IMR-90 (cell line): Measurements from ENCODE around the gene SMIM41. TPM values are rescaled to one million over a fixed set of nuclear protein-coding genes. Genes with fewer than 3 reads are reported as not detected.

Experiments
- ATAC-seq: fragments of 200-7000 bp; cut with Tn5 transposase; 2 replicates; pipeline ENCODE4 v1.9.1; 2020; ENCODE audit warnings: low read depth, mild to moderate bottlenecking, moderate library complexity
- BruUV-seq: library from RNA; stranded (reverse); fragments of 400-500 nt; replicated peaks from 2 replicates; lab custom pipeline; 2021; lab: Mats Ljungman, UMichigan
- CTCF ChIA-PET: fragments of 300-600 bp; formaldehyde crosslinking; extraction: SDS; loops from one replicate; lab custom pipeline; 2021; ENCODE audit warnings: antibody characterized with exemption; lab: Yijun Ruan, JAX
- POLR2A ChIA-PET: fragments of 300-600 bp; sonication (Branson Sonifier 250); formaldehyde crosslinking; loops from one replicate; lab custom pipeline; 2022; ENCODE audit warnings: antibody characterized with exemption; ENCODE audit not compliant: unreplicated experiment; lab: Charles Lee
- DNase-seq: peaks from one replicate; pipeline ENCODE4 v3.0.0; 2013
- H2AFZ ChIP-seq: replicated peaks from 2 replicates; pipeline ENCODE3; 2013; ENCODE audit warnings: low read length, mild to moderate bottlenecking; ENCODE audit not compliant: poor library complexity
- H2AK5ac ChIP-seq: 2 replicates; pipeline ENCODE4 v1.6.1; 2013; ENCODE audit warnings: low read depth, low read length, inconsistent platforms
- H2AK9ac ChIP-seq: replicated peaks from 2 replicates; pipeline ENCODE3; 2013; ENCODE audit warnings: mild to moderate bottlenecking, low read depth, low read length, moderate library complexity; ENCODE audit not compliant: poor library complexity
- H2BK120ac ChIP-seq: 2 replicates; pipeline ENCODE4 v1.6.1; 2013; ENCODE audit warnings: low read depth, low read length, inconsistent platforms
- H2BK15ac ChIP-seq: 3 replicates; pipeline ENCODE4 v1.6.1; 2013; ENCODE audit warnings: low read depth, low read length, inconsistent platforms
- H2BK20ac ChIP-seq: 2 replicates; pipeline ENCODE4 v1.6.1; 2013; ENCODE audit warnings: low read depth, mild to moderate bottlenecking, inconsistent platforms, low read length, moderate library complexity
- H2BK5ac ChIP-seq: 2 replicates; pipeline ENCODE4 v1.6.1; 2013; ENCODE audit warnings: mild to moderate bottlenecking, low read depth, low read length, inconsistent platforms; ENCODE audit not compliant: poor library complexity, severe bottlenecking
- H3K14ac ChIP-seq: replicated peaks from 2 replicates; pipeline ENCODE4 v1.6.1; 2013; ENCODE audit warnings: low read depth, low read length, inconsistent platforms
- H3K18ac ChIP-seq: 2 replicates; pipeline ENCODE4 v1.6.1; 2013; ENCODE audit warnings: low read depth, low read length, control low read depth
- H3K23ac ChIP-seq: 2 replicates; pipeline ENCODE4 v1.6.1; 2013; ENCODE audit warnings: low read depth, low read length, inconsistent platforms
- H3K27ac ChIP-seq: 2 replicates; pipeline ENCODE4 v1.5.1; 2013; ENCODE audit warnings: mild to moderate bottlenecking, control low read depth, low read length; ENCODE audit not compliant: insufficient read depth
- H3K27me3 ChIP-seq: 2 replicates; pipeline ENCODE4 v1.6.1; 2013; ENCODE audit warnings: low read length; ENCODE audit not compliant: control insufficient read depth, insufficient read depth
- H3K36me3 ChIP-seq: 2 replicates; pipeline ENCODE4 v1.6.1; 2013; ENCODE audit warnings: low read length, mixed read lengths; ENCODE audit not compliant: control insufficient read depth, insufficient read depth
- H3K4ac ChIP-seq: 2 replicates; pipeline ENCODE4 v1.6.1; 2013; ENCODE audit warnings: low read depth, low read length, inconsistent platforms
- H3K4me1 ChIP-seq: 2 replicates; pipeline ENCODE4 v1.6.1; 2013; ENCODE audit warnings: low read length, mixed read lengths; ENCODE audit not compliant: control insufficient read depth, insufficient read depth
- H3K4me2 ChIP-seq: 2 replicates; pipeline ENCODE4 v1.6.1; 2013; ENCODE audit warnings: low read depth, mild to moderate bottlenecking, control low read depth, low read length, moderate library complexity
- H3K4me3 ChIP-seq: 2 replicates; pipeline ENCODE4 v1.5.1; 2013; ENCODE audit warnings: low read depth, mild to moderate bottlenecking, control low read depth, low read length, moderate library complexity; ENCODE audit not compliant: insufficient read depth
- H3K56ac ChIP-seq: 2 replicates; pipeline ENCODE4 v1.6.1; 2013; ENCODE audit warnings: low read length, inconsistent platforms; ENCODE audit not compliant: insufficient read depth; ENCODE audit errors: extremely low read depth
- H3K79me1 ChIP-seq, 2 experiments: 2 replicates each; pipeline ENCODE4 v1.6.1; 2013; ENCODE audit warnings: low read length in 2 of 2, inconsistent platforms in 1 of 2, low read depth in 1 of 2
- H3K9ac ChIP-seq: 2 replicates; pipeline ENCODE4 v1.6.1; 2013; ENCODE audit warnings: low read depth, low read length, control low read depth
- H3K9me1 ChIP-seq: 2 replicates; pipeline ENCODE4 v1.6.1; 2013; ENCODE audit warnings: low read length, inconsistent platforms; ENCODE audit not compliant: insufficient read depth
- H3K9me3 ChIP-seq: 2 replicates; pipeline ENCODE4 v1.6.1; 2013; ENCODE audit warnings: low read length; ENCODE audit not compliant: control insufficient read depth, insufficient read depth
- H4K20me1 ChIP-seq: 2 replicates; pipeline ENCODE4 v1.6.1; 2013; ENCODE audit warnings: low read length, inconsistent platforms; ENCODE audit not compliant: insufficient read depth
- H4K5ac ChIP-seq: 2 replicates; pipeline ENCODE4 v1.6.1; 2013; ENCODE audit warnings: mild to moderate bottlenecking, low read depth, low read length, control low read depth
- H4K8ac ChIP-seq, 2 experiments: 2 replicates each; pipeline ENCODE4 v1.6.1; 2013; ENCODE audit warnings: low read depth in 2 of 2, low read length in 2 of 2, control low read depth in 1 of 2, inconsistent platforms in 1 of 2
- H4K91ac ChIP-seq: 2 replicates; pipeline ENCODE4 v1.6.1; 2013; ENCODE audit warnings: low read depth, low read length, inconsistent platforms; ENCODE audit not compliant: insufficient read depth
- BHLHE40 ChIP-seq: fragments of 150-350 bp; IDR thresholded peaks from 2 replicates; pipeline ENCODE4 v1.6.1; 2016; ENCODE audit warnings: mild to moderate bottlenecking, low read depth, low read length
- CEBPB ChIP-seq: IDR thresholded peaks from 2 replicates; pipeline ENCODE4 v1.6.1; 2012; ENCODE audit warnings: low read depth, low read length, improper control_type of control experiment
- CHD1 ChIP-seq: IDR thresholded peaks from 2 replicates; pipeline ENCODE4 v1.6.1; 2012; ENCODE audit warnings: low read depth, low read length, improper control_type of control experiment
- ELK1 ChIP-seq: fragments of 150-350 bp; IDR thresholded peaks from 2 replicates; pipeline ENCODE4 v1.6.1; 2016; ENCODE audit warnings: low read depth, mild to moderate bottlenecking, low read length, moderate library complexity, borderline replicate concordance
- FOS ChIP-seq: fragments of 150-350 bp; IDR thresholded peaks from 2 replicates; pipeline ENCODE4 v1.6.1; 2016; ENCODE audit warnings: low read depth, low read length
- MAZ ChIP-seq: IDR thresholded peaks from 2 replicates; pipeline ENCODE4 v1.6.1; 2012; ENCODE audit warnings: low read depth, mild to moderate bottlenecking, low read length, improper control_type of control experiment, moderate library complexity, borderline replicate concordance
- MXI1 ChIP-seq: IDR thresholded peaks from 2 replicates; pipeline ENCODE4 v1.6.1; 2012; ENCODE audit warnings: low read depth, mild to moderate bottlenecking, low read length, moderate library complexity, borderline replicate concordance
- NFE2L2 ChIP-seq: fragments of 150-350 bp; IDR thresholded peaks from 2 replicates; pipeline ENCODE4 v1.6.1; 2016; ENCODE audit warnings: low read depth, mild to moderate bottlenecking, low read length
- POLR2A ChIP-seq: IDR thresholded peaks from 2 replicates; pipeline ENCODE4 v1.6.1; 2012; ENCODE audit warnings: mild to moderate bottlenecking, low read depth, low read length
- RAD21 ChIP-seq: IDR thresholded peaks from 2 replicates; pipeline ENCODE4 v1.6.1; 2012; ENCODE audit warnings: low read length, improper control_type of control experiment
- RCOR1 ChIP-seq: IDR thresholded peaks from 2 replicates; pipeline ENCODE4 v1.6.1; 2012; ENCODE audit warnings: mild to moderate bottlenecking, low read length, improper control_type of control experiment; ENCODE audit not compliant: insufficient replicate concordance
- RFX5 ChIP-seq: IDR thresholded peaks from 2 replicates; pipeline ENCODE4 v1.8.0; 2012; ENCODE audit warnings: low read depth, mild to moderate bottlenecking, low read length, moderate library complexity
- USF2 ChIP-seq: fragments of 150-350 bp; IDR thresholded peaks from 2 replicates; pipeline ENCODE4 v1.6.1; 2017; ENCODE audit warnings: mild to moderate bottlenecking, antibody characterized with exemption, low read length, low read depth
- WGBS, 2 experiments: methylation state at CpG; one replicate each; pipeline versions ENCODE4 v1.1.5 to v1.1.7; 2013; ENCODE audit warnings: missing lambda C conversion rate in 2 of 2; ENCODE audit not compliant: insufficient read length in 1 of 2; ENCODE audit errors: extremely low coverage in 2 of 2; 5-methylcytosine and 5-hydroxymethylcytosine counted together
- dilution Hi-C: fragments of 300-500 bp; cut with HindIII; formaldehyde crosslinking; loops from one replicate; pipeline ENCODE4 v1.14.3; 2018; ENCODE audit warnings: low sequenced_read_pairs; ENCODE audit not compliant: unreplicated experiment
- in situ Hi-C: fragments of 300-500 bp; cut with MboI; formaldehyde crosslinking; loops from 3 replicates; pipeline ENCODE4 v1.14.3; 2019; ENCODE audit warnings: low sequenced_read_pairs, inconsistent platforms, mixed read lengths
- intact Hi-C: fragments of 100-400 bp; cut with micrococcal nuclease; formaldehyde crosslinking; loops from 2 replicates; pipeline ENCODE4 v1.10.0; 2022
- polyA plus RNA-seq, 3 experiments: library from polyadenylated mRNA; depleted of rRNA; stranded (reverse); fragments of >200 nt; gene quantifications; 2 replicates each; pipeline ENCODE4 v1.2.3, GENCODE V29; 2012; ENCODE audit warnings: low replicate concordance in 1 of 3
- total RNA-seq: library from RNA; depleted of rRNA; stranded (reverse); fragments of >200 nt; gene quantifications from 2 replicates; pipeline ENCODE4 v1.2.3, GENCODE V29; 2012
- TF ChIP-seq, protein P1 (sequence below): conservative IDR thresholded peaks from 2 replicates; pipeline ENCODE4 v1.5.1; 2012; ENCODE audit warnings: mild to moderate bottlenecking, low read depth, low read length, improper control_type of control experiment

Gene SMIM41
- total and polyA plus RNA-seq, 2 of the 4 experiments (the other 2 are of a cell fraction), result not detected

DNA sequence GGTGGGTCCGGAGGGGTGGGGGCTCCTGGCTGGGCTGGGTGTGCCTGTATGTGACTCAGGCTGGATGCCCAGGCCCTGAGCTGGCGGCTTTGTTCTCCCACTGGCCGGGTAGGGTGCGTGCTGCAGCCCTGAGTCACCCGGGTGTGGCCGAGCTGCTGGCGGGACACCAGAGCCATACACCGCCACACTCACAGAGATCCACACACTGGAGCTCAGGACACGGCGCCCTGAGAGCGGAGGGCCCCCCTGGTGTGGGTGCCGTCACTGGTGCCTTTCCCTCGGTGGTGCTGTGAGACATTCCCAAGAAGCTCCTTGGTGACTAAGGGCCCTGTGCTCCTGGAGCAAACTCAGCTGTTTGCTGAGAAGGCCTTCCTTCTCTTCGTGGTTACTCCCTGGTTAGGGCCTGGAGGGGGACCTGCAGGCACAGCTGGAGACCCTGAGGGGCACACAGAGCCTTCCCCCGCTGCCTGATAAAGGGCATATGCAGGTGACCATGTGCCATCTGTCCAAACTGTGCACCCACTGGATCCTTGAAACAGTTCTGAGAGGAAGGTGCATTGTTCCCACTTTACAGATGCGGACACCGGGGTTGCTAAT is 68.0 kb downstream of the SMIM41 start:
- Histone ChIP-seq H3K4me2 (no peak overlapping the region), H2AK5ac (peak overlapping the region; percentile 100), H2BK120ac (peak overlapping the region; percentile 100), H3K9ac (peak overlapping the region; percentile 56), H3K18ac (peak overlapping the region; percentile 96), H4K5ac (peak overlapping the region; percentile 98), H3K56ac (peak overlapping the region; percentile 98), H3K4me3 (no peak overlapping the region), H2AFZ (peak overlapping the region; percentile 85), H3K36me3 (no peaks in the 10 kb centered on the region), H3K27me3 (no peaks in the 10 kb centered on the region), H3K9me3 (no peaks in the 10 kb centered on the region), H3K4ac (peak overlapping the region; percentile 100), H3K9me1 (peaks cover 42% of the 10 kb centered on the region), H2AK9ac (peak overlapping the region; percentile 99), H2BK15ac (peak overlapping the region; percentile 99), H3K4me1 (peaks cover 43% of the 10 kb centered on the region), H3K14ac (peak overlapping the region; percentile 99), H2BK5ac (peak overlapping the region; percentile 100), H2BK20ac (peak overlapping the region; percentile 100), H3K79me1 (peaks cover 8 to 26% of the 10 kb centered on the region in 2 experiments; a peak in 3 of 4 replicates), H3K23ac (peak overlapping the region; percentile 95), H4K8ac (peak overlapping the region; percentile 99 to 100), H4K91ac (peak overlapping the region; percentile 100), H4K20me1 (no peaks in the 10 kb centered on the region), H3K27ac (peak overlapping the region; percentile 97)
- ChIA-PET POLR2A (no interaction called here), CTCF (interaction anchor here (0.6 to 1.0 kb wide), 3 partner anchors 9 to 131 kb away, joined by 3 to 4 read pairs (median 3); no protein-coding TSS in a partner anchor)
- dilution Hi-C loops (no loop called here), intact Hi-C loops (loop anchor here (5.0 kb wide), 1 partner anchor 835 kb away; no protein-coding TSS in a partner anchor), in situ Hi-C loops (loop anchor here (5.0 kb wide), 1 partner anchor 730 kb away; no protein-coding TSS in a partner anchor)
- no TSS peak for BruUV-seq
- WGBS, 2 experiments, result 40% methylated on average over 2 of the region's 17 CpGs; no CpG with 5 or more reads in 1 of the 2 experiments
- ATAC-seq (peak; percentile 85), DNase-seq (peak; percentile 99)
- TF ChIP-seq MXI1 (no peak), FOS (peak; percentile 97), USF2 (no peak), CHD1 (no peak), RCOR1 (no peak), CEBPB (no peak), BHLHE40 (peak; percentile 67), ELK1 (no peak), RFX5 (no peak), MAZ (peak; percentile 53; the same call in 1 of the 2 replicates), RAD21 (peak; percentile 15; the same call in 1 of the 2 replicates), NFE2L2 (0 out of 2 replicates have a peak, but pooled peaks have one; percentile 6), POLR2A (peak; percentile 31; the same call in 1 of the 2 replicates)
- TF ChIP-seq, protein P1, sequence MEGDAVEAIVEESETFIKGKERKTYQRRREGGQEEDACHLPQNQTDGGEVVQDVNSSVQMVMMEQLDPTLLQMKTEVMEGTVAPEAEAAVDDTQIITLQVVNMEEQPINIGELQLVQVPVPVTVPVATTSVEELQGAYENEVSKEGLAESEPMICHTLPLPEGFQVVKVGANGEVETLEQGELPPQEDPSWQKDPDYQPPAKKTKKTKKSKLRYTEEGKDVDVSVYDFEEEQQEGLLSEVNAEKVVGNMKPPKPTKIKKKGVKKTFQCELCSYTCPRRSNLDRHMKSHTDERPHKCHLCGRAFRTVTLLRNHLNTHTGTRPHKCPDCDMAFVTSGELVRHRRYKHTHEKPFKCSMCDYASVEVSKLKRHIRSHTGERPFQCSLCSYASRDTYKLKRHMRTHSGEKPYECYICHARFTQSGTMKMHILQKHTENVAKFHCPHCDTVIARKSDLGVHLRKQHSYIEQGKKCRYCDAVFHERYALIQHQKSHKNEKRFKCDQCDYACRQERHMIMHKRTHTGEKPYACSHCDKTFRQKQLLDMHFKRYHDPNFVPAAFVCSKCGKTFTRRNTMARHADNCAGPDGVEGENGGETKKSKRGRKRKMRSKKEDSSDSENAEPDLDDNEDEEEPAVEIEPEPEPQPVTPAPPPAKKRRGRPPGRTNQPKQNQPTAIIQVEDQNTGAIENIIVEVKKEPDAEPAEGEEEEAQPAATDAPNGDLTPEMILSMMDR, result no peak
